Measurements from ENCODE around the gene BASP1.

GRCh38 chr5:17221843-17222636 is 4.6 kb downstream of the BASP1 start:
- TF ChIP-seq CTCF (conservative IDR thresholded peaks at IDR 0.05) (no peak), ZFX (IDR thresholded peaks at IDR 0.05) (no peak)

All from C4-2B (cell line).